H7 (cell line): Measurements from ENCODE around the gene SDCCAG8. TPM values are rescaled to one million over a fixed set of nuclear protein-coding genes. Genes with fewer than 3 reads are reported as not detected.

Experiments used
- DNase-seq: peaks from one replicate; pipeline ENCODE4 v3.0.0; 2012
- H3K27me3 ChIP-seq: 2 replicates; pipeline ENCODE4 v1.6.0; 2011; ENCODE audit warnings: mild to moderate bottlenecking, low read length; ENCODE audit not compliant: control insufficient read depth, insufficient read depth
- H3K36me3 ChIP-seq: replicated peaks from 2 replicates; pipeline ENCODE4 v1.5.1; 2011; ENCODE audit warnings: low read length; ENCODE audit not compliant: control insufficient read depth, insufficient read depth
- H3K4me3 ChIP-seq: 2 replicates; pipeline ENCODE4 v1.5.1; 2011; ENCODE audit warnings: low read depth, mild to moderate bottlenecking, control low read depth, low read length, moderate library complexity; ENCODE audit not compliant: insufficient read depth
- total RNA-seq: library from RNA; depleted of rRNA; stranded (reverse); fragments of >200 nt; shearing (Covaris generic); gene quantifications from 2 replicates; pipeline ENCODE4 v1.2.3, GENCODE V29; 2014; rRNA removed

SDCCAG8 gene
- total RNA-seq, 1 experiment from 2014 or later: 145 TPM

DNA sequence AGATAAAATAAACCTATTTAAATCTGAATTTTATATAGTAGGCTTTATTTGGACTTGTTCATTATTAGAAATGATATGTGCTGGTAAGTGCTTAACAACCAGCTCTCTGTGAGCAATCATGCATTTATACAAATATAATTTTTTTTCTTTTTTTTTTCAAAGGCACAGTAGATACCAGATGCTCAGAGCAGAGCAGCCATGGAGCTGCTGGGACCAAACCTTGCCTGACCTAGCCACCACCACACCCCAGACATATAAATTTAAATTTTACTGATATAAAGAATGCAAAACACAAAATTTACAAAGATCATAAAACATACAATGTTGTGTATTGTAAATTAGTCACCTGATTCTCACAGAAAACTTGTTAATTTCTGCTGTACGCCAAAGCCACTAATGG is 290.6 kb downstream of the SDCCAG8 start:
- H3K27me3 ChIP-seq: no peaks in the 10 kb centered on the region
- H3K4me3 ChIP-seq: no peak overlapping the region
- no peak for DNase-seq
- H3K36me3 ChIP-seq: no peaks in the 10 kb centered on the region

- no peaks in the 10 kb centered on the region for H3K36me3 ChIP-seq
- no peak for DNase-seq
- no peak overlapping the region for H3K4me3 ChIP-seq
- H3K27me3 ChIP-seq: no peaks in the 10 kb centered on the region
Measured at GRCh38 chr1:243547891-243548290, 292.1 kb downstream of the SDCCAG8 start.

DNA sequence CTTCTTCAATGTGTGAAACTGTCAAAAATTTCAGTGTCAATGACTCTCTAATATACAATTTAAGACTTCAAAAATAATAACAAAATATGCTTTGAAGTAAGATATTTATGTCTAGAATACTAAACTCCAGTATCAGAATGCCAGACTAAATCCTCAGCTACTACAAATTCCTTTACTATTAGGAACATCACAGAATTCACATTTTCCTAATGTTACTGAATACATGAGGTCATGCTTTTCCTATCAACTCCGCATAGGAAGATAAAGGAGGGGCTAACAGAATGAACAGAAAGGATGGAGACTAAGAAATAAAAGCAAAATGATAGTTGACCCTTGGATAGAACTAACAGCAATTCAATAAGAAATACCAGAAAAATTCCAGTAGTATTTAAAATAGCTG is 292.7 kb downstream of the SDCCAG8 start:
- no peak overlapping the region for H3K4me3 ChIP-seq
- H3K36me3 ChIP-seq: no peaks in the 10 kb centered on the region
- DNase-seq: no peak
- no peaks in the 10 kb centered on the region for H3K27me3 ChIP-seq

DNA sequence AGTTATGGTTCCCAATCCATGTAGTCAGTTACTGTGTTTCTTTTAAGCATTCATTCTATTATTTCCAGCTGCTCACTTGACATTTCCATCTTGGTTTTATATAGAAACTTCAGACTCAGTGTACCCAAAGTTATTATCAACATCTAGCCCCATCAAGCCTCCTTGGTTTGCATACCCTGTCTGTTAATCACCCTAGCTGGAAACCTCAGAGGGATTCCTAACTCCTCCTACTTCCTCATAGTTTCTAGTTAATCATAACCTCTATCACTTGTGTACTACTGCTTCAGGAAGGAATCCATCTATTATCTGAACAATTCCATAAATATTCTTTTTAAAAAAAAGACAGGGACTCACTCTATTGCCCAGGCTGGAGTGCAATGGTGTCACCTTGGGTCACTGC is 293.3 kb downstream of the SDCCAG8 start:
- Histone ChIP-seq H3K36me3 (no peaks in the 10 kb centered on the region), H3K4me3 (no peak overlapping the region), H3K27me3 (no peaks in the 10 kb centered on the region)
- DNase-seq: no peak

Other genes with a start within 250 kb of the SDCCAG8 start
- gene CEP170, start 760 bp upstream of the SDCCAG8 start, total RNA-seq: 113 and 157 TPM in 2 replicates